GM19043 (cell line): Measurements from ENCODE around the gene TM7SF2.
"Not testable (repeated sequence)": the region's sequence is repeated elsewhere in the genome, so short reads cannot be mapped to it uniquely, and the experiment has no call there.

ENCODE experiments used
- ATAC-seq: cut with Tn5 transposase; IDR thresholded peaks from one replicate; pipeline ENCODE4 v1.9.1; 2021; ENCODE audit warnings: low read depth; ENCODE audit not compliant: unreplicated experiment

TM7SF2 gene

GRCh38 chr11:65150131-65150508 lies 38.4 kb downstream of the TM7SF2 start:
- not testable (repeated sequence) for ATAC-seq

GRCh38 chr11:65150509-65151299 lies 39.0 kb downstream of the TM7SF2 start:
- no peak for ATAC-seq

- ATAC-seq, result no peak
Observed at GRCh38 chr11:65151331-65151899, 39.7 kb downstream of the TM7SF2 start.

GRCh38 chr11:65152122-65152521 lies 40.5 kb downstream of the TM7SF2 start:
- no peak for ATAC-seq

- no peak for ATAC-seq
Observed at GRCh38 chr11:65156256-65156655, 44.6 kb downstream of the TM7SF2 start.

GRCh38 chr11:65156926-65157325 lies 45.3 kb downstream of the TM7SF2 start:
- no peak for ATAC-seq

- no peak for ATAC-seq
Observed at GRCh38 chr11:65157336-65157735, 45.7 kb downstream of the TM7SF2 start.

GRCh38 chr11:65159012-65159411 lies 47.3 kb downstream of the TM7SF2 start:
- peak; percentile 45 for ATAC-seq

GRCh38 chr11:65160643-65161042 lies 49.0 kb downstream of the TM7SF2 start:
- ATAC-seq, result no peak

GRCh38 chr11:65163684-65164083 lies 52.0 kb downstream of the TM7SF2 start:
- ATAC-seq, result no peak
